Esophagus muscularis mucosa (tissue), 4 donors: ENCODE data around the gene CABLES1. TPM values are rescaled to one million over a fixed set of nuclear protein-coding genes. Genes with fewer than 3 reads are reported as not detected.
A peak's percentile ranks its signal among the peaks of the same experiment; 100 is the strongest.

ENCODE experiments used
- DNase-seq: peaks from one replicate; pipeline ENCODE4 v3.0.0-alpha.2; 2017; ENCODE audit errors: extremely low spot score
- H3K27ac ChIP-seq, 4 donors: fragments of 200-600 bp; sonication (generic); replicated peaks in 1 of 4; 1 replicate in 3 of 4; 2 replicates in 1 of 4; pipeline ENCODE4 v1.5.1; 2016 to 2019; ENCODE audit warnings: mild to moderate bottlenecking in 1 of 4
- H3K27me3 ChIP-seq, 4 donors: fragments of 200-600 bp; sonication (generic); one replicate each; pipeline versions ENCODE4 v1.5.1 to v1.6.0; 2016 to 2019
- H3K36me3 ChIP-seq, 4 donors: fragments of 200-600 bp; sonication (generic); one replicate each; pipeline ENCODE4 v1.5.1; 2016 to 2019
- H3K4me1 ChIP-seq, 4 donors: fragments of 200-600 bp; sonication (generic); one replicate each; pipeline ENCODE4 v1.5.1; 2016 to 2019
- H3K4me3 ChIP-seq, 4 donors: fragments of 200-600 bp; sonication (generic); 1 replicate in 2 of 4; 2 replicates in 2 of 4; pipeline ENCODE4 v1.5.1; 2016 to 2019; ENCODE audit warnings: mild to moderate bottlenecking in 4 of 4, moderate library complexity in 1 of 4
- H3K9me3 ChIP-seq, 4 donors: fragments of 200-600 bp; sonication (generic); 1 replicate in 3 of 4; 2 replicates in 1 of 4; pipeline ENCODE4 v1.5.1; 2016 to 2019
- CTCF ChIP-seq, 3 experiments: fragments of 200-600 bp in 2 of 3; fragments of 450-650 bp in 1 of 3; sonication (generic) in 2 of 3; IDR thresholded peaks; one replicate each; pipeline ENCODE4 v1.5.1; 2017 to 2019; ENCODE audit warnings: antibody characterized with exemption in 3 of 3, mild to moderate bottlenecking in 2 of 3, moderate library complexity in 1 of 3
- EP300 ChIP-seq: sonication (generic); formaldehyde crosslinking; IDR thresholded peaks from one replicate; pipeline ENCODE4 v1.6.1; 2017; ENCODE audit warnings: antibody characterized with exemption
- POLR2A ChIP-seq: fragments of 450-650 bp; IDR thresholded peaks from one replicate; pipeline ENCODE4 v1.6.1; 2017; ENCODE audit warnings: antibody characterized with exemption, moderate library complexity, mild to moderate bottlenecking, low read depth
- POLR2AphosphoS5 ChIP-seq, 2 donors: sonication (generic); formaldehyde crosslinking; IDR thresholded peaks; one replicate each; pipeline ENCODE4 v1.6.1; 2017; ENCODE audit warnings: antibody characterized with exemption in 2 of 2
- WGBS: methylation state at CpG from one replicate; pipeline ENCODE4 v1.1.5; 2018; 5-methylcytosine and 5-hydroxymethylcytosine counted together
- intact Hi-C: fragments of 100-400 bp; cut with DNase I; formaldehyde crosslinking; loops from one replicate; pipeline ENCODE4 v1.15.1; 2023
- total RNA-seq, 4 donors: library from RNA; depleted of rRNA; stranded (reverse); fragments of >200 nt; gene quantifications; one replicate each; pipeline versions ENCODE4 v1.1.0 to v1.2.1, GENCODE V29; 2016

Gene CABLES1
- total RNA-seq, 4 donors from 2014 or later = 3.8 to 8.3 (median 6.4) TPM

- no peaks in the 10 kb centered on the region for H3K36me3 ChIP-seq
- intact Hi-C loops = no loop called here
- H3K4me3 ChIP-seq = no peak overlapping the region
- no peak overlapping the region for H3K27ac ChIP-seq
- TF ChIP-seq CTCF (IDR thresholded peaks at IDR 0.05) (no peak), POLR2AphosphoS5 (IDR thresholded peaks at IDR 0.05) (no peak), POLR2A (no peak), EP300 (no peak)
- no peaks in the 10 kb centered on the region for H3K27me3 ChIP-seq
- DNase-seq = no peak
- H3K9me3 ChIP-seq = no peaks in the 10 kb centered on the region
- H3K4me1 ChIP-seq = peaks cover 0 to 5% (median 0%) of the 10 kb centered on the region in 4 donors
- WGBS = 96% methylated on average over 7 of the region's 7 CpGs
These were observed 42.9 kb downstream of the CABLES1 start for GRCh38 chr18:23178201-23178600.

DNA sequence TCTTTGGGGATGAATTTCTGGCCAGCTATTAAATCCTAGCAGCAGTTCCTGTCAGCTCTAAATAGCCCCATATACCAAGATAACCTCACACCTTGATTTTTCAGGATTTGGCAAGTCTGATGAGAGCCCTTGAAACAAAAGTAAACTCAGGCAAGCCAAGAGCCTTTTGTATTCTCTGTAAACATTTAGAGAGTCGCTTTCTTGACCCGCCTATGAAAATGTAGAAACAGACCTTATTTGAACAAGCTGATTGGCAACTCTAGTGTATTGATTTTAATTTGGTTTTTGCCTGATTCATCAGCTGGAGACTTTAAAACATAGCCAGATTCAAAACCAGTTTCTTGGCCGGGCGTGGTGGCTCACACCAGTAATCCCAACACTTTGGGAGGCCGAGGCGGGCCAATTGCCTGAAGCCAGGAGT lies 43.4 kb downstream of the CABLES1 start:
- WGBS = 94% methylated on average over 6 of the region's 6 CpGs
- no peak for DNase-seq
- H3K4me3 ChIP-seq = no peak overlapping the region
- H3K36me3 ChIP-seq = no peaks in the 10 kb centered on the region
- TF ChIP-seq POLR2A (no peak), CTCF (IDR thresholded peaks at IDR 0.05) (no peak), POLR2AphosphoS5 (IDR thresholded peaks at IDR 0.05) (no peak), EP300 (no peak)
- no peaks in the 10 kb centered on the region for H3K9me3 ChIP-seq
- no peak overlapping the region for H3K27ac ChIP-seq
- intact Hi-C loops = no loop called here
- no peaks in the 10 kb centered on the region for H3K27me3 ChIP-seq
- H3K4me1 ChIP-seq = peaks cover 0 to 5% (median 0%) of the 10 kb centered on the region in 4 donors

GRCh38 chr18:23179416-23179815 lies 44.1 kb downstream of the CABLES1 start:
- DNase-seq = no peak
- H3K4me1 ChIP-seq = peaks cover 0 to 5% (median 0%) of the 10 kb centered on the region in 4 donors
- peak overlapping the region in 1 of 4 donors; percentile 25 for H3K27ac ChIP-seq
- H3K4me3 ChIP-seq = no peak overlapping the region
- H3K27me3 ChIP-seq = no peaks in the 10 kb centered on the region
- WGBS = 89% methylated on average over 5 of the region's 6 CpGs
- H3K9me3 ChIP-seq = no peaks in the 10 kb centered on the region
- intact Hi-C loops = no loop called here
- TF ChIP-seq CTCF (IDR thresholded peaks at IDR 0.05) (no peak), POLR2A (no peak), POLR2AphosphoS5 (IDR thresholded peaks at IDR 0.05) (no peak), EP300 (no peak)
- H3K36me3 ChIP-seq = no peaks in the 10 kb centered on the region

DNA sequence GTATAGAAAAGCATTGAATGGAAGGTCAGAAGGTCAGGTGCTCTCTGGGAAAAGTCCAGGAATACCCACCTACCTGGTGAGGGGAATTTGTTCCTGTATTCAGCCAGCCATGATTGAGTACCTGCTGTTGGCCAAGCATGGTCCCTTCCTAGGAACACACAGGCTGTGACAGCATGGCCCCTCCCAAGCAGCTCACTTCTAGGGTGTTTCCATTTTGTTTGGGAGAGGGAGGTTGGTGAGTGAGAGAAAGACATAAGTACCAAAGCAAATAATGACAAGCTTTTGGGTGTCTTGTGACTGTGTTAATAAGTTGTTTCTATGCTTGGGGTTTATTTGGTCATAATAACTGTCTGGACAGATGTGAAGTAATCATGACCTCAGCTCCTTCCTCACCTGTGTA lies 46.3 kb downstream of the CABLES1 start:
- Histone ChIP-seq H3K9me3 (no peaks in the 10 kb centered on the region), H3K36me3 (no peaks in the 10 kb centered on the region), H3K4me3 (no peak overlapping the region), H3K4me1 (peaks cover 0 to 5% (median 0%) of the 10 kb centered on the region in 4 donors), H3K27me3 (no peaks in the 10 kb centered on the region), H3K27ac (no peak overlapping the region)
- DNase-seq = no peak
- TF ChIP-seq POLR2AphosphoS5 (IDR thresholded peaks at IDR 0.05) (no peak), CTCF (IDR thresholded peaks at IDR 0.05) (no peak), POLR2A (no peak), EP300 (no peak)
- intact Hi-C loops = no loop called here

DNA sequence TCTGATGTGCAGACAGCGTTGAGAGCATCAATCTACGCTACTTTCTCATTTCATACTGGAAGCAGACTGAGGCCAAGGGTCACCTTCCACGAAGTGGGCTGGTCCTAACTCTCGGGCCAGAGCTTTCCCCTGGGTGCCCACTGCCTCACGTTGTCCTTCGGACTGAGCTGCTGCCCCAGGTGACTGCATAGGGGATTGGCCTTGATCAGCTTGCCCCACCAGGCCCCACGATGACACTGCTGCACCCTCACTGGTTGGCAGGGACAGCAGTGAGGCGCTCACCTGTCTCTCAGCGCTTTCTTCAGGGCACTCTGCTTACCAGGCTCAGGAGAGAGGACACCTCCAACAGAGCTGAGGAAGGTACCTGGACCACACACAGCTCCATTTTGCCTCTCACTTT lies 47.3 kb downstream of the CABLES1 start:
- DNase-seq = no peak
- Histone ChIP-seq H3K27me3 (no peaks in the 10 kb centered on the region), H3K4me1 (peaks cover 0 to 5% (median 0%) of the 10 kb centered on the region in 4 donors), H3K27ac (no peak overlapping the region), H3K9me3 (no peaks in the 10 kb centered on the region), H3K36me3 (no peaks in the 10 kb centered on the region), H3K4me3 (no peak overlapping the region)
- WGBS = 100% methylated on average over 8 of the region's 9 CpGs
- intact Hi-C loops = no loop called here
- no peak for TF ChIP-seq POLR2AphosphoS5 (IDR thresholded peaks at IDR 0.05)
- TF ChIP-seq POLR2A = no peak
- TF ChIP-seq CTCF (IDR thresholded peaks at IDR 0.05) = no peak
- no peak for TF ChIP-seq EP300
